B cell (primary cell): ENCODE results near the gene DYNC1I1. TPM values are rescaled to one million over a fixed set of nuclear protein-coding genes. Genes with fewer than 3 reads are reported as not detected.

ENCODE experiments used
- ATAC-seq: fragments of 200-7000 bp; cut with Tn5 transposase; one replicate; pipeline ENCODE4 v1.10.0; 2021; ENCODE audit warnings: low read depth, mild to moderate bottlenecking, moderate number of reproducible peaks, moderate library complexity
- CTCF ChIA-PET: fragments of 350-600 bp; sonication (Branson Sonifier 250); formaldehyde crosslinking; loops from one replicate; lab custom pipeline; 2021; ENCODE audit warnings: antibody characterized with exemption, inconsistent platforms; lab: Charles Lee
- POLR2A ChIA-PET: fragments of 350-600 bp; sonication (Branson Sonifier 250); formaldehyde crosslinking; loops from one replicate; lab custom pipeline; 2021; ENCODE audit warnings: antibody characterized with exemption; lab: Charles Lee
- DNase-seq: peaks from one replicate; pipeline ENCODE4 v3.0.0; 2013
- H2AFZ ChIP-seq: 2 replicates; pipeline ENCODE4 v1.6.1; 2012; ENCODE audit warnings: mild to moderate bottlenecking, low read depth, low read length; ENCODE audit not compliant: insufficient read depth, poor library complexity, severe bottlenecking
- H3K27ac ChIP-seq, 2 donors: 1 replicate in 1 of 2; 2 replicates in 1 of 2; pipeline ENCODE4 v1.5.1; 2012 to 2013; ENCODE audit warnings: low read length in 2 of 2, mild to moderate bottlenecking in 2 of 2, moderate library complexity in 1 of 2
- H3K27me3 ChIP-seq, 4 experiments: fragments of 200-600 bp in 1 of 4; sonication (generic) in 1 of 4; replicated peaks in 1 of 4; 1 replicate in 2 of 4; 2 replicates in 2 of 4; pipeline versions ENCODE4 v1.6.1 to v1.7.0; 2013 to 2016; ENCODE audit warnings: low read length in 3 of 4, mild to moderate bottlenecking in 2 of 4, mixed read lengths in 1 of 4, moderate library complexity in 1 of 4; ENCODE audit not compliant: insufficient read depth in 4 of 4, control insufficient read depth in 3 of 4; ENCODE audit errors: control extremely low read depth in 1 of 4
- H3K36me3 ChIP-seq, 2 experiments: replicated peaks in 1 of 2; 1 replicate in 1 of 2; 2 replicates in 1 of 2; pipeline versions ENCODE4 v1.6.1 to v1.7.1; 2013; ENCODE audit warnings: low read length in 1 of 2; ENCODE audit not compliant: insufficient read depth in 2 of 2, control insufficient read depth in 1 of 2; ENCODE audit errors: control extremely low read depth in 1 of 2, extremely low read depth in 1 of 2
- H3K4me1 ChIP-seq, 2 donors: fragments of 200-600 bp in 1 of 2; sonication (generic) in 1 of 2; 1 replicate in 1 of 2; 2 replicates in 1 of 2; pipeline versions ENCODE4 v1.5.1 to v1.6.1; 2013 to 2017; ENCODE audit warnings: low read length in 2 of 2; ENCODE audit not compliant: control insufficient read depth in 2 of 2, insufficient read depth in 2 of 2
- H3K4me2 ChIP-seq: replicated peaks from 2 replicates; pipeline ENCODE3; 2012; ENCODE audit warnings: mild to moderate bottlenecking, low read depth, low read length; ENCODE audit not compliant: poor library complexity, severe bottlenecking
- H3K4me3 ChIP-seq, 5 experiments: fragments of 200-600 bp in 1 of 5; sonication (generic) in 1 of 5; 1 replicate in 3 of 5; 2 replicates in 2 of 5; pipeline versions ENCODE4 v1.5.1 to v1.7.0; 2011 to 2016; ENCODE audit warnings: low read length in 4 of 5, mild to moderate bottlenecking in 4 of 5, low read depth in 2 of 5, control low read depth in 1 of 5, moderate library complexity in 1 of 5; ENCODE audit not compliant: insufficient read depth in 1 of 5; ENCODE audit errors: control extremely low read depth in 1 of 5, extremely low read depth in 1 of 5
- H3K79me2 ChIP-seq: fragments of 200-600 bp; sonication (generic); one replicate; pipeline ENCODE4 v1.6.0; 2016; ENCODE audit warnings: low read length; ENCODE audit not compliant: control insufficient read depth, insufficient read depth
- H3K9ac ChIP-seq: fragments of 200-600 bp; sonication (generic); 2 replicates; pipeline ENCODE4 v1.6.1; 2017; ENCODE audit warnings: mild to moderate bottlenecking, low read length, moderate library complexity
- H3K9me3 ChIP-seq, 3 donors: one replicate each; pipeline versions ENCODE4 v1.6.1 to v1.7.1; 2013; ENCODE audit warnings: low read length in 2 of 3; ENCODE audit not compliant: control insufficient read depth in 2 of 3, insufficient read depth in 1 of 3; ENCODE audit errors: control extremely low read depth in 1 of 3
- H4K20me1 ChIP-seq: 2 replicates; pipeline ENCODE4 v1.6.0; 2012; ENCODE audit warnings: mild to moderate bottlenecking, low read length; ENCODE audit not compliant: insufficient read depth, control insufficient read depth, poor library complexity, severe bottlenecking
- H3K27ac Mint-ChIP-seq: one replicate; pipeline ENCODE4 v1.8.0; 2021; ENCODE audit warnings: mixed read lengths
- H3K27me3 Mint-ChIP-seq: one replicate; pipeline ENCODE4 v1.8.0; 2021; ENCODE audit warnings: mixed read lengths
- H3K4me1 Mint-ChIP-seq: one replicate; pipeline ENCODE4 v1.8.0; 2021; ENCODE audit warnings: mixed read lengths
- H3K4me3 Mint-ChIP-seq: one replicate; pipeline ENCODE4 v1.8.0; 2021; ENCODE audit warnings: mixed read lengths
- H3K9me3 Mint-ChIP-seq: one replicate; pipeline ENCODE4 v1.8.0; 2022; ENCODE audit warnings: mixed read lengths; ENCODE audit not compliant: insufficient read depth
- CTCF ChIP-seq: fragments of 200-600 bp; IDR thresholded peaks from one replicate; pipeline ENCODE4 v1.8.0; 2022; ENCODE audit warnings: antibody characterized with exemption, mild to moderate bottlenecking
- EZH2 ChIP-seq: IDR thresholded peaks from 2 replicates; pipeline ENCODE4 v1.6.1; 2012; ENCODE audit warnings: borderline replicate concordance, low read depth, mild to moderate bottlenecking, moderate library complexity, low read length; ENCODE audit not compliant: insufficient read depth, poor library complexity, severe bottlenecking
- WGBS: methylation state at CpG from one replicate; pipeline ENCODE4 v1.1.5; 2013; ENCODE audit warnings: missing lambda C conversion rate; ENCODE audit not compliant: insufficient coverage; 5-methylcytosine and 5-hydroxymethylcytosine counted together
- intact Hi-C: fragments of 100-400 bp; cut with micrococcal nuclease; formaldehyde crosslinking; loops from one replicate; pipeline ENCODE4 v1.10.0; 2022
- polyA plus RNA-seq: library from polyadenylated mRNA; depleted of rRNA; stranded (reverse); fragments of >200 nt; gene quantifications from 2 replicates; pipeline ENCODE4 v1.2.3, GENCODE V29; 2012
- total RNA-seq, 2 donors: library from RNA; stranded (reverse); fragments of 120-200 nt in 1 of 2; gene quantifications; 1 replicate in 1 of 2; 2 replicates in 1 of 2; pipeline versions ENCODE4 v1.2.3 to v1.2.4, GENCODE V29; 2013 to 2022

Gene DYNC1I1
- total and polyA plus RNA-seq, 2 donors (not counting 1 experiment from before 2014, with no cell fraction given), result not detected

- Mint-ChIP-seq H3K27me3 (no peaks in the 10 kb centered on the region), H3K4me1 (no peaks in the 10 kb centered on the region), H3K27ac (no peak overlapping the region), H3K9me3 (no peaks in the 10 kb centered on the region), H3K4me3 (no peak overlapping the region)
- WGBS, result 60% methylated on average over 1 of the region's 1 CpG
- DNase-seq (no peak), ATAC-seq (no peak)
- Histone ChIP-seq H3K9me3 (no peaks in the 10 kb centered on the region), H3K4me1 (no peaks in the 10 kb centered on the region), H3K4me2 (no peak overlapping the region), H3K27me3 (no peaks in the 10 kb centered on the region), H3K36me3 (peaks cover 4 to 15% of the 10 kb centered on the region in 2 experiments), H3K9ac (no peak overlapping the region), H3K4me3 (no peak overlapping the region), H3K79me2 (no peaks in the 10 kb centered on the region), H4K20me1 (no peaks in the 10 kb centered on the region), H2AFZ (no peak overlapping the region), H3K27ac (no peak overlapping the region)
- no peak for TF ChIP-seq EZH2
- no peak for TF ChIP-seq CTCF
- ChIA-PET CTCF (no interaction called here), POLR2A (no interaction called here)
- intact Hi-C loops, result no loop called here
These were observed 371.8 kb downstream of the DYNC1I1 start for GRCh38 chr7:96144260-96144526.

Other genes starting within 250 kb of the DYNC1I1 start
- 6.8 and 7.1 TPM in 2 replicates for gene PDK4, start 176.0 kb upstream of the DYNC1I1 start, total RNA-seq
- gene PDK4, start 176.0 kb upstream of the DYNC1I1 start, polyA plus RNA-seq, result 0.29 and 0.54 TPM in 2 replicates